ENCODE data around the gene TTYH2. TPM values are rescaled to one million over a fixed set of nuclear protein-coding genes. Genes with fewer than 3 reads are reported as not detected.
A peak's percentile ranks its signal among the peaks of the same experiment; 100 is the strongest.

TTYH2 gene, protein sequence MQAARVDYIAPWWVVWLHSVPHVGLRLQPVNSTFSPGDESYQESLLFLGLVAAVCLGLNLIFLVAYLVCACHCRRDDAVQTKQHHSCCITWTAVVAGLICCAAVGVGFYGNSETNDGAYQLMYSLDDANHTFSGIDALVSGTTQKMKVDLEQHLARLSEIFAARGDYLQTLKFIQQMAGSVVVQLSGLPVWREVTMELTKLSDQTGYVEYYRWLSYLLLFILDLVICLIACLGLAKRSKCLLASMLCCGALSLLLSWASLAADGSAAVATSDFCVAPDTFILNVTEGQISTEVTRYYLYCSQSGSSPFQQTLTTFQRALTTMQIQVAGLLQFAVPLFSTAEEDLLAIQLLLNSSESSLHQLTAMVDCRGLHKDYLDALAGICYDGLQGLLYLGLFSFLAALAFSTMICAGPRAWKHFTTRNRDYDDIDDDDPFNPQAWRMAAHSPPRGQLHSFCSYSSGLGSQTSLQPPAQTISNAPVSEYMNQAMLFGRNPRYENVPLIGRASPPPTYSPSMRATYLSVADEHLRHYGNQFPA
- 10 to 100 TPM; 10.9 to 11.2 TPM for total RNA-seq

DNA sequence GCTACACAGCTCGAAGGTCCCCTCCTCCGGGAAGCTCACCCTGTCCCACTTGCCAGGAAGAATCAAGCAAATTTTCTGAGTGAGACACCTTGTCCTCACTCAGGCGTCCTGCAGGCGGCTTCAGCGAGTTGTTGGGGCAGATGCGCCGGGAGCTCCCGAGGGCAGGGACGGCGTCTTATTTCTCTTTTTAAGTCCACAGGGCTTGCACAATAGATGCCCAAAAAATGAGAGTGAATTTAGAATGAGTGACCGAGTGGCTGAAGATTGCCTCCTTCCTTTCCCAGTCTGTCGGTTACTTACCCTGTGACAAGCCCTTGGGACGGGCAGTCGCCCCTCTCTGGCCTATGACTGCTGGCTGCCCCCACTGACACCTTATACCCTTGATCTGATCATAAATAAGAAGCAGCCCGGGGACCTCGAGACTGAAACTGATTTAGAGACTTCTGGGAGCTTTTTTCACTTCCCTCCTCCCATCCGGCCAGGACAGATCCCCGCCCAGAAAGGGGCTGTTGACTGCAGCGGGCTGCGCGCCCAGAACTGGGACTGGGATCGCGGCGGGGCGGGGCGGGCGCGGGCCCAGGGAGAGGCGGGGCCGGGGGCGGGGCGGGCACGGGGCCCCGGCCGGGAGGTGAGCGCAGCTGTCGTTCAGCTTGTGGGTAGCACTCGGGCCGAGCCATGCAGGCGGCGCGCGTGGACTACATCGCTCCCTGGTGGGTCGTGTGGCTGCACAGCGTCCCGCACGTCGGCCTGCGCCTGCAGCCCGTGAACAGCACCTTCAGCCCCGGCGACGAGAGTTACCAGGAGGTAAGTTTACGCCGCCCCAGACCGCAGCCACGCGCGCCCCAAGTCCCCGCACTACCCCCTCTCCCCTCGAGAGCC lies at the start of gene TTYH2:
Gene TTYH2, plus strand, starts transcription at position 659 of the 879 bp plus-strand sequence. Its CDS starts 17 bp downstream, at position 676.
- H3K4me3 Mint-ChIP-seq = peak within 1 kb of the TSS; percentile 85
- H3K27me3 Mint-ChIP-seq = no peaks in the 10 kb centered on the region
- peaks cover 40% of the 10 kb centered on the region for H3K4me1 Mint-ChIP-seq
- peaks cover 9% of the 10 kb centered on the region for H3K36me3 Mint-ChIP-seq
- peak within 1 kb of the TSS; percentile 78 for H3K27ac Mint-ChIP-seq
- no peaks in the 10 kb centered on the region for H3K9me3 Mint-ChIP-seq
- POLR2A ChIA-PET = interaction anchor here (0.6 to 1.8 kb wide), 3 partner anchors 9 to 76 kb away, joined by 3 to 11 read pairs (median 7); partner anchors contain the start of gene RPL38
- DNase-seq (peak; percentile 75), ATAC-seq (ENCODE audit: low read depth) (peak; percentile 75)

DNA sequence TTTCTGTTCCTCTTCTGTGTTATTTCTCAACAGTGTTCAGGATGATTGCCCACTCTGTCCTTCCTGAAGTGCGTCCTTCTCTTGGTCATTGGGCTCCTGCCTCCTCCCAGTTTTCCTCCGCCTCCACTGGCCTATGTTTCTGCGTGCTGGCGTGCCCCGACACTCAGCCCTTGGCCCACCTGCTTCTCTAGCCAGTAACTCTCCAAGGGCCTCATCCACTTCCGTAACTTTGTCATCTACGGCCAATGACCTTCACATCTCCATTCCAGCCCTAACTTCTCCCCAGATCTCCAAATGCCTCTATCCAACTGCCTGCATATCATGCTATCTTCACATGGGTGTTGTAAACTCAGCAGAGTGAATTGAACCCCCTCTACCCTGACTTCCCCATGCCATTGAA lies 49.5 kb upstream of the TTYH2 start:
- DNase-seq (no peak), ATAC-seq (ENCODE audit: low read depth) (no peak)
- Mint-ChIP-seq H3K27me3 (peaks cover 16% of the 10 kb centered on the region), H3K4me3 (no peak overlapping the region), H3K27ac (no peak overlapping the region), H3K36me3 (no peaks in the 10 kb centered on the region), H3K4me1 (no peaks in the 10 kb centered on the region), H3K9me3 (no peaks in the 10 kb centered on the region)
- POLR2A ChIA-PET = no interaction called here

DNA sequence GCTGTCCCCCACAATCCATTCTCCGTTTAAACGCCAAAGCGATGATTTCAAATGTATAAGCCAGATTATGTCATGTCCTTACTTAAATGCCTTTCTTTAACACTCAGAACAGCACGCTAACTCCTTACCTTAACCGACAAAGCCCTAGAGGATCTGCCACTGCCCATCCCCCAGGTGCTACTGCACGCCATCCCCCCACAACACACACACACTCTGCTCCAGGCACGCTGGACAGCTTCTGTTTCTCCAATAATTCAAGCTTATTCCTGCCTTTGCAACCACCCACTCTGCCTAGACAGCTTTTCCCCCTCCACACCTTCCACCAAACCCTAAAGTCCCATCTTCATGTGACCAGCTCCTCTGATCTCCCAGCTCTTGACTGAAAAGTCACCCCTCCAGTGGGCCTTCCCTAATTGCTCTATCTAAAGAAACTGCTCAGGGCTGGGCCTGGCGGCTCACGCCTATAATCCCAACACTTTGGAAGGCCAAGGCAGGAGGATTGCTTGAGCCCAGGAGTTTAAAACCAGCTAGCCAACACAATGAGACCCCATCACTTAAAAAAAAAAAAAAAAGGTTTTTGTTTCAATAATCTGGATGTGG lies 48.8 kb upstream of the TTYH2 start:
- Mint-ChIP-seq H3K4me3 (no peak overlapping the region), H3K36me3 (no peaks in the 10 kb centered on the region), H3K27ac (no peak overlapping the region), H3K4me1 (no peaks in the 10 kb centered on the region), H3K27me3 (peaks cover 18% of the 10 kb centered on the region), H3K9me3 (no peaks in the 10 kb centered on the region)
- ATAC-seq (ENCODE audit: low read depth) = no peak
- DNase-seq = no peak
- POLR2A ChIA-PET = interaction anchor here (0.7 kb wide), 1 partner anchor 637 kb away, joined by 5 read pairs; no protein-coding TSS in a partner anchor

DNA sequence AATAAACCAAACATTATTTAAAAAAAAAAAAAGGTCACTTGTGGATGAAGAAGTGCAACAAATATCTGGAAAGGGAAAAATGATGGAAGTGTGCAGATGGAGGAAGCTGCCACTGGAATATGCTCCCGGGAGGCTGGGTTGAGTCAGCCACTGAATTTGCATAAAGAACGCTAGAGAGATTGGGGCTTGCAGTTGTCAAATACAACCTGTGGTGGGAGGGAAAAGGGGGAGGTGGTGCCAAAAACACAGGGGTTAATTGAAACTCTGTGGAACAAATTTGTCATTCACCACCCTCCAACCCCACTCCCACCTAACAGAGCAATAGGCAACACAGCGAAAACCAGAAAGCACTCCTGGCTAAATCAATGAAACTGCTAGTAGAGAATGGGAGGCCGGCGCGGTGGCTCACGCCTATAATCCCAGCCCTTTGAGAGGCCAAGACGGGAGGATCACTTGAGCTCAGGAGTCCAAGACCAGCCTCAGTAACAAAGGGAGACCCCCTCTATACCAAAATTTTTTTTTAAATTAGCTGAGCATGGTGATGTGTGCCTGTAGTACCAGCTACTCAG lies 47.5 kb upstream of the TTYH2 start:
- Mint-ChIP-seq H3K27me3 (peaks cover 18% of the 10 kb centered on the region), H3K9me3 (no peaks in the 10 kb centered on the region), H3K4me1 (no peaks in the 10 kb centered on the region), H3K27ac (no peak overlapping the region), H3K4me3 (no peak overlapping the region), H3K36me3 (no peaks in the 10 kb centered on the region)
- POLR2A ChIA-PET = no interaction called here
- no peak for DNase-seq
- no peak for ATAC-seq (ENCODE audit: low read depth)

DNA sequence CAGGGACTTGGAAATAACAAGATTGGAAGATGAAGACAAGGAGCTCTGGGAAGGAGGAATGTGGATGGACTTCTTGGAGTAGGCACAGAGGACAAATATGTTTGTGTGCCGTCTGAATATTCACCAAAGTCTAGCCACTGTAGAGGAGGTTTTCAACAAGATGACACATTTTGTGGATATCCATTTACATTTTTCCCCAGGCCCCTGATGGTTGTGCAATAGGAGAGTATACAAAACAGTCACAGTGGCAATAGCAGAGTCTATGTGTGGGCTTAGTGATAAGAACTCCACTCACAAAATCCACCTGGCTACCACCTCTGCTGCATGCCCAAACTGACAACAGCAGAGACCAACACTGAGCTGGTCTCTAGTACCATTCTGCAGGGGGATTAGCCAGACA lies 42.4 kb upstream of the TTYH2 start:
- no peak overlapping the region for H3K4me3 Mint-ChIP-seq
- H3K9me3 Mint-ChIP-seq = no peaks in the 10 kb centered on the region
- POLR2A ChIA-PET = no interaction called here
- DNase-seq = no peak
- peaks cover 38% of the 10 kb centered on the region for H3K27me3 Mint-ChIP-seq
- no peaks in the 10 kb centered on the region for H3K36me3 Mint-ChIP-seq
- no peak for ATAC-seq (ENCODE audit: low read depth)
- H3K27ac Mint-ChIP-seq = no peak overlapping the region
- no peaks in the 10 kb centered on the region for H3K4me1 Mint-ChIP-seq

DNA sequence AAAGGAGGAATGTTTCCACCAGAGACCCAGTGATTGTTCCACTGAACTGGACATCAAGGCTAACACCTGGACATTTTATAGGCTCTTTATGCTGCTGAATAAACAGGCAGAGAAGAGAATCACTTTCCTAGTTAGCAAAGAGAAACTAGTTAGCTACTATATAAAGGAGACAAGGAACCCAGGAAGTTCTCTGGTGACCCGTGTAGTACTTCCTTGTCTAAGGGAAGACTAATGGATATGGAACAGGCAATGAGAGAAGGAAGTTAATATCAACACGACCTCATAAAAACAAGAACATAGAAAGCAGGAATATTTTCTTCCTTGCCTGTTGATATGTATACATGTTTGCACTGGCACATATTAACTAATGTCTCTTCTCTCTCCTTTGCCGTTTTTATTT lies 40.7 kb upstream of the TTYH2 start:
- no peaks in the 10 kb centered on the region for H3K9me3 Mint-ChIP-seq
- no peak for ATAC-seq (ENCODE audit: low read depth)
- H3K4me1 Mint-ChIP-seq = no peaks in the 10 kb centered on the region
- DNase-seq = no peak
- H3K27me3 Mint-ChIP-seq = peaks cover 36% of the 10 kb centered on the region
- POLR2A ChIA-PET = no interaction called here
- H3K27ac Mint-ChIP-seq = no peak overlapping the region
- no peaks in the 10 kb centered on the region for H3K36me3 Mint-ChIP-seq
- H3K4me3 Mint-ChIP-seq = no peak overlapping the region

DNA sequence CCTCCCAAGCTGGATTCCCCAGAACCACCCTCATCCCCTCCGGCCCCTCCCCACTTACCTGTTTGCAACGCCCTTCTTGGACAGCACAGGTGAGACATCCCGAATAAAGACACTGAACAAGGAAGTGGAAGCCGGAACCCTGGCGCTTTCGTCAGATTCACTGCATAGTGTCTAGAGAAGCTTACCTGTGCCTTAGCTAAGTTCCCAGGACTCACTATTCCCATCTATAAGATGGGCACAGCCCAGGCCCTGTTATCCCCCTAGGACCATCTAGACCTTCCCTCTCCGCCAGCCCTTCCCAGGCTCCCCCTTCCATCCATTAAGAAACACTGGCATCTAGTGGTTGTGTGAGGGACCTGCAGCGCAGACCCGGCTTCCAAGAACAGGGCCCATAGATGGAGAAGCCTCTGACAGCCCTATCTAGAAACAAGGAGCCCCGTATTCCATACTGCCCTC lies 36.8 kb upstream of the TTYH2 start:
- peak; percentile 55 for DNase-seq
- POLR2A ChIA-PET = no interaction called here
- Mint-ChIP-seq H3K27me3 (peaks cover 26% of the 10 kb centered on the region), H3K4me3 (no peak overlapping the region), H3K27ac (no peak overlapping the region), H3K36me3 (no peaks in the 10 kb centered on the region), H3K4me1 (no peaks in the 10 kb centered on the region), H3K9me3 (no peaks in the 10 kb centered on the region)
- ATAC-seq (ENCODE audit: low read depth) = peak; percentile 66

DNA sequence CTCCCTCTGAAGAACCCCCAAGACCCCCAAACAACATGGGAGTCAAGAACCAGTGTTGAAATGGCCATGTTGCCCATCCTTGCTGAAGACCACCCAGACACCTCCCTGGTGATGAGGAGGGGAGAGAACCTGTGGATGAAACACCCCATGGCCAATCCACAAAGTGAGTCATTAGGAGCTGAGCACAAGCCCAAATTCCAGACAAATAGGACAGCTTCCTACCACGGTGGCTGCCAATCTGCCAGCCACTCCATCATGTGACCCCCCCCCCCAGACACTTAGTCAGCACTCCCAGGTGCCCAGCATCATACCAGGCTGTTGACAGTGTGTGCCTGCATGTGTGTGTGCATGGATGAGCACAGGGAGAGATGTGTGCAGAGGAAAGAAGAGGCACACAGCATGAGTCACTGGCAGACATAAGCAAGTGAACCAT lies 36.3 kb upstream of the TTYH2 start:
- Mint-ChIP-seq H3K36me3 (no peaks in the 10 kb centered on the region), H3K9me3 (no peaks in the 10 kb centered on the region), H3K4me3 (no peak overlapping the region), H3K4me1 (no peaks in the 10 kb centered on the region), H3K27ac (no peak overlapping the region), H3K27me3 (peaks cover 29% of the 10 kb centered on the region)
- POLR2A ChIA-PET = no interaction called here
- ATAC-seq (ENCODE audit: low read depth) (no peak), DNase-seq (no peak)

DNA sequence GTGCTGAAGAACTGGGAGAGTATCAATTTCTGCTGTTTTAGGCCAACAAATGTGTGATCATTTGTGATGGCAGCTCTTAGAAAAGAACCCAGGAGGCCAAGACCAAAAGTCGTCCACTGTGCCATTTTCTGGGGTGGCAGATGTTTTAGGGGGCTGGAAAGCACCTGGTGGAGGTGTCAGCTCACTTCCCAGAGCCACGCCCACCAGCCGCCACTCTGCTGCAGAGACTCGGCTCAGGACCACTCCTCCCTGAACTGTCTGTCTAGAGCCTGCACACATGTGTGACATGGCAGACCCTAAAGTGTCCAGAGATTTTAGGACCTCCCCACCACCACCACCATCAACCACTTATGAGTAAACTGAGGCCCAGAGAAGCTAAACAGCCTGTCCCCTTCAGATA lies 33.8 kb upstream of the TTYH2 start:
- no peak for ATAC-seq (ENCODE audit: low read depth)
- POLR2A ChIA-PET = no interaction called here

DNA sequence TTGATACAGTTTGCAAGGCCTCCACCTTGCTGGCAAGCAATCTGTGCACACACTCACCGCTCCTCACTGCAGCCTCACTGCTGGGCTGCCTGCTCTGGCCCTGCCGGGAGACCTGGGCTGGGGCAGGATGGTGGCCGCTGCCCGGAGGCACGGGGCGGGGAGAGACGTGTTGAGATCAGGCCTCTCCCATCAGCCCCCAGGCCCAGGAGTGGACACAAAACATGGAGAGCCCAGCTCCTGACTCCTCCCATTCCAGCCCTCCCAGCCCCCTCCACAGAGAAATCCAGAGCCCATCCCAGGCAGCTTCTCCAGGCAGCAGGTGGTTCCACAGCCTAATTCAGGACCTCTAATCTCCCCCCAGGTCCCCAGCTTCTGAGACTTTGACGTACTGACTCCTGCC lies 33.0 kb upstream of the TTYH2 start:
- no peaks in the 10 kb centered on the region for H3K9me3 Mint-ChIP-seq
- POLR2A ChIA-PET = no interaction called here
- DNase-seq (peak; percentile 19), ATAC-seq (ENCODE audit: low read depth) (no peak)
- H3K4me1 Mint-ChIP-seq = no peaks in the 10 kb centered on the region
- H3K27me3 Mint-ChIP-seq = peaks cover 10% of the 10 kb centered on the region
- no peak overlapping the region for H3K4me3 Mint-ChIP-seq
- no peaks in the 10 kb centered on the region for H3K36me3 Mint-ChIP-seq
- no peak overlapping the region for H3K27ac Mint-ChIP-seq

More for the DNA sequence above, 33.8 kb upstream of the TTYH2 start:
- Mint-ChIP-seq H3K4me3 (no peak overlapping the region), H3K27me3 (peaks cover 17% of the 10 kb centered on the region), H3K4me1 (no peaks in the 10 kb centered on the region), H3K36me3 (no peaks in the 10 kb centered on the region), H3K9me3 (no peaks in the 10 kb centered on the region), H3K27ac (no peak overlapping the region)
- DNase-seq = no peak

DNA sequence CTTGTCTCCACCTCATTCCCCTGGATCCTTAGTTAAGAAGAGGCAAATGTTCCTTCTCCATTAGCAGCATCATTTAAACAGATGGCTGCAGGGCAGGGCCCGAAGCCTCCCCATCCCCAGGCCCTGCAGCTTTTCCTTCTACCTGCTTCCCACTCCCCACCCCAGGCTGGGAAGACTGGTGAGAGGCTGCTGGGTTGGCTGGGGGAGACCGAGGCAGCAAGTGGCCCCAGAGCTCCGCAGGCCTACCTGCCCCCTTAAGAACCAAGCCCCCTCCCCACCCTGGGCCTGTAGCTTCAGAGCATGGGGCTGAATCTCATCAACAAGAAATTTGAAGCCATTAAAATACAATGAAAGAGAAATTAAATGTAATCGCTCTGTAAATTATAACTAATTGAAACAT lies 32.0 kb upstream of the TTYH2 start:
- H3K4me1 Mint-ChIP-seq = no peaks in the 10 kb centered on the region
- no peaks in the 10 kb centered on the region for H3K9me3 Mint-ChIP-seq
- no peaks in the 10 kb centered on the region for H3K36me3 Mint-ChIP-seq
- no peak overlapping the region for H3K4me3 Mint-ChIP-seq
- H3K27ac Mint-ChIP-seq = no peak overlapping the region
- ATAC-seq (ENCODE audit: low read depth) (no peak), DNase-seq (no peak)
- H3K27me3 Mint-ChIP-seq = peaks cover 10% of the 10 kb centered on the region
- POLR2A ChIA-PET = no interaction called here

DNA sequence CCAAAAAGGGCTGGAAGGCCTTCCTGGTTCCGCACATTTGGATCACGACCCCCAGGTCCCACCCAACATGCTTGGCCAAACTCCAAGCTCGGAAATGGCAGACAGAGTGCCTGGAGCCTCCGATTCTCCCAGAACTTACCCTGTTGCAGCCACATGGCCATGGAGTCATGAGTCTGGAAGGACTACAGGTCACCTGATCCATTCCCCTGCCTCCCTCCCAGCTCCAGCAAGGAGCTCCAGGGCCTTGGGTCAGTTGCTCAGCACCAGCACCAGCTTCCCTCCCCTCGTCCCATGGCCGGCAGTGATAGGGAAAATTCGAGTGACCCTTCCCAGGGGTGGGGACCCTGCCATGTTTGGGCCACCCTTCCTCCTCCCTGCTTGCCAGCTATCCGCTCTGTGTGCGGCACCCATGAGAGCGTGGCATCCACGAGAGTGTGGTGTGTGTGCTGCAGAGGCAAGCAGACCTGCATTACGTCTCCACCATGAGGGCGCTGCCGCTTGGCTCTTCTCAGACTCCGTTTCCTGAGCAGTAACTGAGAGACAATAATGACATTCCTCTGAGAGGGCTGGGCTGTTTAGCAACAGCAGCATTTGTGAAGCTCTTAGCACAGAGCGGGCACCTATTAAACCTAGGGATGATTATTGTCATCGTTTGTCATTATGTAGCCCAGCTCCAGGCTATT lies 31.2 kb upstream of the TTYH2 start:
- Mint-ChIP-seq H3K36me3 (no peaks in the 10 kb centered on the region), H3K27me3 (peaks cover 4% of the 10 kb centered on the region), H3K27ac (no peak overlapping the region), H3K4me3 (no peak overlapping the region), H3K4me1 (no peaks in the 10 kb centered on the region), H3K9me3 (no peaks in the 10 kb centered on the region)
- ATAC-seq (ENCODE audit: low read depth) = no peak
- DNase-seq = no peak
- POLR2A ChIA-PET = no interaction called here

Measured in activated naive CD8-positive, alpha-beta T cell treated with anti-CD3 and anti-CD28 coated beads, Interleukin-2, amount 10 ng/mL, durations not matched to agents 7 days and 5 days (primary cell).